ENCODE data around the gene OR13A1.
"Not testable (repeated sequence)": the region's sequence is repeated elsewhere in the genome, so short reads cannot be mapped to it uniquely, and the experiment has no call there.

Gene OR13A1

GRCh38 chr10:45280113-45280760 is 35.2 kb downstream of the OR13A1 start:
- no peak for DNase-seq (ENCODE audit: low spot score)

DNA sequence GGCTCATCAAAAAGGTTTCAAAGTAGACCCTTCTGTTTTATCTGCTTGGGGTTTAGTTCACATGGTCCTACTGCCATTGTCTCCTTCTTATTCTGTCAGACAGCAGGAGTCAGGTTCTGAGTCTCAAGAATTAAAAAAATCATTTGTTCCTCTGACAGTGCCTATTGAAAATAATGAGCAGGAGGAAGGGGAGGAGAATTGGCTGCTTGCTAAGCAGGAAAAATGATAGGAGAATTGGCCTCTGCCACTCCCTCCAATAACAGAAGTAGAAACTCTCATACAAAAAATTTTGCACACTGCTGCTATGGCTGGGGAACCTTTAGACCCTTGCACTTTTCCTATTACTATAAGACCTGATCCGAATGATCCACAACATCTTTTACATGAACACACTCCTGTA is 35.7 kb downstream of the OR13A1 start:
- no peak for DNase-seq (ENCODE audit: low spot score)

- DNase-seq (ENCODE audit: low spot score): no peak
Observed at GRCh38 chr10:45278860-45279498, 36.4 kb downstream of the OR13A1 start.

- DNase-seq (ENCODE audit: low spot score): not testable (repeated sequence)
Observed at GRCh38 chr10:45276146-45276545, 39.3 kb downstream of the OR13A1 start.

DNA sequence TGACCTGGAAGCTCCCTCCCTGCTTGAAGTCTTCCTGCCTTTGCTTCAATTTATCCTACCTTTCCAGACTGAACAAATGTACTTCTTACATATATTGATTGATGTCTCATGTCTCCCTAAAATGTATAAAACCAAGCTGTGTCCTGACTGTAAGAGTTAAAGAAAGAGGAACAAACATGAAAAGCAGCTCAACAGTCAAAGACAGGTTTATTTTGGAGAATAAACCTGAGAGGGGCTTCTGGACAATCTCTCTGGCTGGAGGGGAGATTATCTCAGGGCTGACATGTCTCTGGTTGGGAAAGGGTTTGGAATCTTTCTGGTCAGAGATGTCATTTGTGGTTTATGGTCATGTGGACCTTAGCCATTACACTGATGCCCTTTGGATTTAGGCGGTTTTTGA is 41.0 kb downstream of the OR13A1 start:
- DNase-seq (ENCODE audit: low spot score): no peak

DNA sequence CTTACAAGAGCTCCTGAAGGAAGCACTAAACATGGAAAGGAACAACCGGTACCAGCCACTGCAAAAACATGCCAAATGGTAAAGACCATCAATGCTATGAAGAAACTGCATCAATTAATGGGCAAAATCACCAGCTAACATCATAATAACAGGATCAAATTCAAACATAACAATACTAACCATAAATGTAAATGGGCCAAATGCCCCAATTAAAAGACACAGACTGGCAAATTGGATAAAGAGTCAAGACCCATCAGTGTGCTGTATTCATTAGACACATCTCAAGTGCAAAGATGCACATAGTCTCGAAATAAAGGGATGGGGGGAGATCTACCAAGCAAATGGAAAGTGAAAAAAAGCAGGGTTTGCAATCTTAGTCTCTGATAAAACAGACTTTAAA is 47.6 kb downstream of the OR13A1 start:
- not testable (repeated sequence) for DNase-seq (ENCODE audit: low spot score)

DNA sequence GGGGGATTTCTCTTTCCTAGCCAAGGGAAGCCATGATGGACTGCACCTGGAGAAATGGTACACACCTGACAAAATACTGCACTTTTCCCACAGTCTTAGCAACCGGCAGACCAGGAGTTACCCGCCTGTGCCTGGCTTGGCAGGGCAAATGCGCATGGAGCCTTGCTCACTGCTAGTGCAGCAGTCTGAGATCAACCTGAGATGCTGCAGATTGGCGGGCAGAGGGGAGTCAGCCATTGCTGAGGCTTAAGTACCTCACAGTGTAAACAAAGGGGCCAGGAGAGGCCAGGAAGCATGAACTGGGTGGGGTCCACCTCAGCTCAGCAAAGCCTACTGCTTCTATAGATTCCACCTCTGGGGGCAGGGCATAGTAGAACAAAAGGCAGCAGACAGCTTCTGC is 49.4 kb downstream of the OR13A1 start:
- no peak for DNase-seq (ENCODE audit: low spot score)

GRCh38 chr10:45261946-45262345 is 53.5 kb downstream of the OR13A1 start:
- DNase-seq (ENCODE audit: low spot score): no peak

DNA sequence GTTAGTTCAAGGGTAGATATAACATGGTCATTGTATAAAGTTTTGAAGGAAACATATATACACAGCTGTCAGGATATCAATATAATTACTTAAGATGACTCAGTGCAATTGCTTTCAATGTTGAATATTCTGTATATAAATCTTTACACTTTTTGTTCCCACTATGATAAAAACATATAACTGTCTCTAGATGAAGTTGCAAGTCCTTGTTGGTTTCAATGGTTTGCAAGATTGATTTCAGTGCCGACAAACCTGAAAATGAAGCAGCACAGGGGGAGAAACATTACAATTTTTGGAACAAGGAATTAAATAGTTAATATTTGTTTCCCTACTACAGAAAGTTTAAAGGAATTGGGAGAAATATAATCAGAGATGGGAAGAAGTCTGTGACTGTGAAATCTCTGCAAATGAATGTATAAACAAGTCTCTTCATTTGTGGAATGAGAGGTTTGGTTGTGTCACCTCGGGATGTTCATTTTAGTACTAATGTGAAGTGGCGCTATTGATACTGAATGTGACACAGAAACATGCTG is 54.1 kb downstream of the OR13A1 start:
- no peak for DNase-seq (ENCODE audit: low spot score)

GRCh38 chr10:45260635-45261034 is 54.8 kb downstream of the OR13A1 start:
- DNase-seq (ENCODE audit: low spot score): not testable (repeated sequence)

DNA sequence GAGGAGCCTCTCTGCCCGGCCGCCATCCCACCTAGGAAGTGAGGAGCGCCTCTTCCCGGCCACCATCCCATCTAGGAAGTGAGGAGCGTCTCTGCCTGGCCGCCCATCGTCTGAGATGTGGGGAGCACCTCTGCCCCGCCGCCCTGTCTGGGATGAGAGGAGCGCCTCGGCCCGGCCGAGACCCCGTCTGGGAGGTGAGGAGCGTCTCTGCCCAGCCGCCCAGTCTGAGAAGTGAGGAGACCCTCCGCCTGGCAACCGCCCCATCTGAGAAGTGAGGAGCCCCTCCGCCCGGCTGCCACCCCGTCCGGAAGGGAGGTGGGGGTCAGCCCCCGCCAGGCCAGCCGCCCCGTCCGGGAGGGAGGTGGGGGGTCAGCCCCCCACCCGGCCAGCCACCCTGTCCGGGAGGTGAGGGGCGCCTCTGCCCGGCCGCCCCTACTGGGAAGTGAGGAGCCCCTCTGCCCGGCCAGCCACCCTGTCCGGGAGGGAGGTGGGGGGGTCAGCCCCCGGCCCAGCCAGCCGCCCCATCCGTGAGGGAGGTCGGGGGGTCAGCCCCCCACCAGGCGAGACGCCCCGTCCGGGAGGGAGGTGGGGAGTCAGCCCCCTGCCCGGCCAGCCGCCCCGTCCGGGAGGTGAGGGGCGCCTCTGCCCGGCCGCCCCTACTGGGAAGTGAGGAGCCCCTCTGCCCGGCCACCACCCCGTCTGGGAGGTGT is 55.5 kb downstream of the OR13A1 start:
- not testable (repeated sequence) for DNase-seq (ENCODE audit: low spot score)

GRCh38 chr10:45257600-45257999 is 57.8 kb downstream of the OR13A1 start:
- DNase-seq (ENCODE audit: low spot score): no peak

- no peak for DNase-seq (ENCODE audit: low spot score)
Observed at GRCh38 chr10:45256246-45256645, 59.2 kb downstream of the OR13A1 start.

GRCh38 chr10:45255706-45256105 is 59.7 kb downstream of the OR13A1 start:
- no peak for DNase-seq (ENCODE audit: low spot score)

DNA sequence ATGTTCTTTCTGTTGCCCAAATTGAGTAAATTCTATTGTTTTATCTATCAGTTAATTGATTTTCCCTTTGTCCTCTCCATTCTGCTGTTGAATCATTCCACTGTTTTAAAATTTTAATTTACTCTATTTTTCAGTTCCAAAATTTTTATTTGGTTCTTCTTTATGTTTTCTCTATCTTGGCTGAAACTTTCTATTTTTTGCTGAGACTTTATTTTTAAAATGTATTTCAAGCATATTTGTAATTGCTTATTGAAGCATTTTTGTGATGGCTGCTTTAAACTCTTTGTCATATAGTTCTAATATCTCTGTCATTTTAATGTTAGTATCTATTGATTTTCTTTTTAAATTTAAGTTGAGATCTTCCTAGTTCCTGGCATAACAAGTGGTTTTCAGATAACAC is 60.5 kb downstream of the OR13A1 start:
- no peak for DNase-seq (ENCODE audit: low spot score)

GRCh38 chr10:45253183-45253914 is 62.1 kb downstream of the OR13A1 start:
- DNase-seq (ENCODE audit: low spot score): no peak

Data from RKO (cell line).